Retina (tissue), 1 donor: ENCODE data around the gene HIF3A.

ENCODE experiments used
- DNase-seq: peaks from one replicate; pipeline ENCODE4 v3.0.0-alpha.2; 2016

The HIF3A gene

DNA sequence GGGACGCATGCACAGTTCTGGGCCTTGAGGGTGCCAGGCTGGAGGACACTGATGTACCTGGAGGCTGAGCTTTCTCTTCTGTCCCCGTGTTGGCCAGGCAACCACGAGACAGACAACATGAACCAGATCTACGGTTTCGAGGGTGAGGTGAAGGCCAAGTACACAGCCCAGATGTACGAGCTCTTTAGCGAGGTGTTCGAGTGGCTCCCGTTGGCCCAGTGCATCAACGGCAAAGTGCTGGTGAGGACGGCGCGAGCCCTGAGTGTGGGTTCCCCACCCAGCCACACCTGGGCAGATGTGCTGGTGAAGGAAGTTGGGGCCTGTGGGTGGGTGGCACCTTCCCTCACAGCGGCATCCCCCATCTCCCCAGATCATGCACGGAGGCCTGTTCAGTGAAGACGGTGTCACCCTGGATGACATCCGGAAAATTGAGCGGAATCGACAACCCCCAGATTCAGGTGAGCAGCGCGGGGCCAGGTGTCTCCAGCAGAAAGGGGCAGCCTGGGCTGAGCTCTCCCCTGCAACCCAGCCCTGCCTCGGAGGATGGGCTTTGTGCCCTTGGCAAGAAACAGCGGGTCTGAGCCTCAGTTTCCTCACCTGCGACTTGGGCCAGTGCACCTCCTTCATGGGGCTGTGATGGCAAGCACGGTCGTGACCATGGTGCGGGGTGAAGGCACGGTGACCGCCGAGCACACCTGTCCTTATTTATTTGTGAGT is 90.3 kb downstream of the HIF3A start:
- DNase-seq = no peak

DNA sequence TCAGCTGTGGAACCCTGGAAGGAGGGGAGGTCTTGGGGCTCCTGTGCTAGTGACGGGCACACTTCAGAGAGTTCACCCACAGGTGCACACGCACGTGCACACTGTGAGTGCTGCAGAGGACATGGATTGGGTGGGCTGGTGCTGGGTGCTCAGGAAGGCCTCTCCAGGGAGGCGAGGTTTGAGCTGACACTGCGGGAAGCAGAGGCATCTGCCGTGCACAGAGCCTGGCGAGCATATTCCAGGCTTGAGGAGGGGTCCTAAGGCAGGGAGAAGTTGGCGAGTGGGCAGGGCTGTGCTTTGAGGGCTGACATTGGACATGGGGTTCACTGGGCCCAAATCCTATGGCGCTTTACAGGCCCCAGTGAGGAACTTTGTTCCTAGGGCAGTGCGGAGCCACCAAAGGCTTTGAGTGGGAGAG is 90.9 kb downstream of the HIF3A start:
- DNase-seq = no peak

DNA sequence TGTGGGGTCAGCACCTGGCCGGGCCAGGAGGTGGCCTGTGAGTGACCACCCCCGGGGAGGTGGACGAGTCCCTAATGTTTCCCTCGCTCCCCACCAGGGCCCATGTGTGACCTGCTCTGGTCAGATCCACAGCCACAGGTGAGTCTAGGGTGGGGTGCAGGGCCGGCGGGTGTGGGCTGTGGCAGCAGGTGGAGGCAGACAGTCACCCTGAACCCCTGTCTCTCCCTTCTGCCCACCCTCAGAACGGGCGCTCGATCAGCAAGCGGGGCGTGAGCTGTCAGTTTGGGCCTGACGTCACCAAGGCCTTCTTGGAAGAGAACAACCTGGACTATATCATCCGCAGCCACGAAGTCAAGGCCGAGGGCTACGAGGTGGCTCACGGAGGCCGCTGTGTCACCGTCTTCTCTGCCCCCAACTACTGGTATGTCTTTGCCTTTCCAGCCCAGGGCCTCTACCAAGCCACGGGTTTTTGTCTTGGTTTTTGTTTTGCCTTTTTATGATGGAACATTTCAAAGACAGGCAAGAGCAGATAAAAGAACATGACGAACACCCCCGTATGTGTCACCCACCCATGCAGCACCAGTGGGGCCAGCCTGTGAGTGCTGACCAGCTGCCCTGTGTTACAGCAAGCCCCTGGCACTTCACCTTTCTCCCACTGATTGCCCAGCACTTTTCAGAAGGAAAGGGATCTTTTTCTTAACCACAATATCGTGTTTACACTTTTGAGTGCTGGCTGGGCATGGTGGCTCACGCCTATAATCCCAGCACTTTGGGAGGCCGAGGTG is 91.7 kb downstream of the HIF3A start:
- no peak for DNase-seq

DNA sequence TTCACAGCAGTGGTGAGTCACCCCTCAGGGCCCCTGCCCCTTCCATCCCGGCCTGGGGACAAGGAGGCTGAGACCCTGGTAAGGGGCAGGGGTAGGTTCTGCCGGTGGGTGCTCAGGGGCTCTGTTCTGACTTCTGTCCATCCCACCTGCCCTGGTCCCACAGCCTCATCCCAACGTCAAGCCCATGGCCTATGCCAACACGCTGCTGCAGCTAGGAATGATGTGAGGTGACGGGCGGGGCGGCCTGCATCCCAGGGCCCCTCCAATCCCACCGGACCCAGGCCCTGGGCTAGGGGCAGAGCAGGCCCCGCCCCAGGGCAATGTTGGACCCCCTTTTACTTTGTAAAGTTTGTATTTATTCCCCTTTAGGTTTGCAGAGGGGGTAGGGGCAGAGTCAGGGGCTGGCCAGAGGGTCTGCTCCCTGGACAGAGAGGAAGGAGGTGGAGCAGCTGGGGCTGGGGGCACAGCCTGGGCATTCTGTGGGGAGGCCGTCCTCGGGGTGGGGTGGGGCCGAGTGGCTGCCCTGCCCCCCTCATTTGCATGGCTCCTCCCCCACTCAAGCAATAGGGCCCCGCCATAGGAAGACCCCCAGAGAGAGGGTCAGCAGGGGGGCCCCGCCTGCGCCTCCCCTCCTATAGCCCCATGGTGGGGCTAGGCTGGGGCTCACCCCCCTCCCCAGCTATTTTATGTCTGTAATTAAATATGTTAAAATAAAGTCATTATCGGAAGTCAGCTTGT is 93.4 kb downstream of the HIF3A start:
- DNase-seq = no peak

DNA sequence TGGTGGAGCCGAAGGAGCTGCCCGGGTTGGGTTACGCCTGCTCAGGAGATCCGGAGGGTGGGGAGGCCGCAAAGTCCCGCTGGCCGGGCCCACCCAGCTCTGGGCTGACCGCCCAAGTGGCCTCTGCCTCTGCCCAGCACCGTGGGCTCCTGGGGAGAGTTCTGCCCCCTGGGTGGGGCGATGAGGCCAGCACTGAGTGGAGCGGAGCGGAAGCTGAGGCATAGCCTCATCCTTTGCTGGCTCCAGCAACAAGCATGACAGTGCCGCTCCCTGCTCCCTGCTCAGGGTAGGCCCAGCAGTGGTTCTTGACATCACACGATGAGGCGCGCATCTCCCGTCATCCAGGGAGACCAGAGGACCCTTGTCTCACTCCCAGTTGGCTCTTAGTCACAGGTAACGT is 94.0 kb downstream of the HIF3A start:
- DNase-seq = no peak

DNA sequence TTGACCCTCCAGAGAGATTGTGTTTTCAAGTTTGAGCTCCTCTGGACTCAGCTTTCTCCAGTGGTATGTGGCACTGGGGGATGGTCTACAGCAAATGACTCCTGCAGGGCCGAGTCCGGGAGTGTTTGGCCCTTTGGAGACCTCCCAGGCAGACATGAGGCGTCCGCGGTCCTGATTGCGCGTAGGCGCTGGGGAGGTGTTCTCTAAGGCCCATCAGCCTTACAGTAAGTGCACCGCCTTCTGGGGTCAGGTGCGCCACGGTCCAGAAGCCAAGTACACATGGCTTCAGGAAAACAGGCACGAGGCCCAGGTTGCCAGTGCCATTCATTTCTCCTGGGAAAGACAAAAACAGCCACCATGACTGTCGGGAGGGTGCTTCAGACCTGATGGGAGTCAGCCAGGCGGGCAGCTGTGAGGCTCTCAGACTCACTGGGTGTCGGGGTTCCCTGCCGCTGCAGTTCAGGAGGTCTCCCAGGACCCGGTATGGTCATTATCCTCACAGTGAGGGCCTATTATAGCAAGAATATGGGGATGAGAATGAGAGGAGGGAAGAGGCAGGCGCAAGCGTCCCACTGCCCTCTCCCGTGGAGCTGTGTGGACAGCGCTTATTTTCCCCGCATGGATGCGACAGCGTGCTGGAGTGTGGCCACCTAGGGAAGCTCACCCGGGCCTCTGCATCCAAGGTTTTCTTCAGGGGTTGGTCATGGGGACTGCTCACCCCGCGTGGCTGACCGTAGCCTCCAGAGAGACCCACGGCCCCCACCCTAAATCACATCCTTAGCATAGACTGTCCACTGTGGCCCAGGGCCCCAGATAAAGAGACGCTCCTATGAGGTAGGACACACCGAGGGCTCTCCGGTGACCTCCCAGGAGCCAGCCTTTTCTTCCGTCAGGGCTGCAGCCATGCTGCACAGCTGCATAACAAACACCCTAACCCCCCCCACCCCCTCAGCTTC is 94.7 kb downstream of the HIF3A start:
- DNase-seq = no peak

DNA sequence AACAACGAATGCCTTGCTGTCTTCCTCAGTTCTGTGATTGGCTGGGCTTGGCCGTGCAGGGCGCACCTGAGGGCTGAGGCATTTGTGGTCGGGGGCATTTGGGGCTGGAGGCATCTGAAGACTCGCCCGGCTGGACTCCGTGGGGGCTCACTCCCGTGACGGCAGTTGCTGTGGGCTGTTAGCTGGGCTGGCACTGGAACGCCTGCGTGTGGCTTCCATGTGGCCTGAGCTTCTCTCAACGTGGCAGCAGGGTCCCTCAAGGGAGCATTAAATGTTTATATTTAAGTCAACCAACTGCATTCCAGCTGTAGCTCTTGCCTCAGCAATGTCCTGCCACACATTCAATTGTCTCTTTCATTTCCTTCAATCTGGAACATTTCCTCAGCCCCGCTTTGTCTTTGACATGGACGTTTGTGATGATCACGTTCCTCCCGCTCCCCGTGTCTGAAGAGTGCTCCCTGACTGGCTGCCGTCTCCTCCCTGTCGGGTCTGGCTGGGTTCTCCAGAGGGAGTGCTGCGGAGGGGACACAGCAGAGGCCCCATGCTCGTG is 95.5 kb downstream of the HIF3A start:
- DNase-seq = no peak

DNA sequence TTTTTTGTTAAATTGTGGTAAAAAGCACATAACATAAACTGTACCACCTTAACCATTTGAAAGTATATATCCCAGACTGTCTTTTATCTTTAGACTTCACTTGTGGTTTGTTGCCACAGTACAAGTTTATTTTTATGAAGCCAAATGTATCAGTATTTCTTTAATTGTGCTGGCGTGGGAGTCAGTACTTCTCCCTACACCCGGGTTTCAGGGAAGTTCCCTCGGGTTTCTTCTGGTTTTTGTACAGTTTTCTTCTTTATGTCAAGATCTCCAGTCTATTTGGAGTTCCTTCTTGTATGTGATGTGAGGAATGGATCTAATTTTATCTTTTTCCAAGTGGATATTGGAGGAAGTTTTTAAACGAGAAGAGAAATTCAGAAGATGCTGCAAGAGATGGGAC is 96.0 kb downstream of the HIF3A start:
- DNase-seq = no peak
